ENCODE data around the gene PKN2.

GRCh38 chr1:88697503-88697902 lies 13.4 kb downstream of the PKN2 start:
- TF ChIP-seq POLR2AphosphoS5 (IDR thresholded peaks at IDR 0.05; ENCODE audit: low read depth, low read length) (no peak), POLR2A (IDR thresholded peaks at IDR 0.05; ENCODE audit: low read depth, low read length) (no peak), TAF1 (IDR thresholded peaks at IDR 0.05; ENCODE audit: low read depth, low read length) (no peak), PAX5 (IDR thresholded peaks at IDR 0.05; ENCODE audit: insufficient read depth, low read length, severe bottlenecking) (no peak), SPI1 (IDR thresholded peaks at IDR 0.05; ENCODE audit: low read depth, low read length) (no peak), POU2F2 (IDR thresholded peaks at IDR 0.05; ENCODE audit: low read depth, low read length) (no peak)

Data from GM12891 (cell line).